MM.1S (cell line): Measurements from ENCODE around the gene WDR41.

Source experiments
- EZH2 ChIP-seq: fragments of 300-600 bp; sonication (generic); optimal IDR thresholded peaks from 2 replicates; pipeline ENCODE3; 2017; ENCODE audit warnings: low read depth, mild to moderate bottlenecking, antibody characterized with exemption, low read length, mixed read lengths
- EZH2phosphoT487 ChIP-seq: fragments of 300-600 bp; sonication (generic); IDR thresholded peaks from 2 replicates; pipeline ENCODE4 v1.6.1; 2018; ENCODE audit warnings: antibody characterized with exemption, low read length
- TF ChIP-seq, protein P1 (sequence below): fragments of 300-600 bp; sonication (generic); IDR thresholded peaks from 2 replicates; pipeline ENCODE4 v1.5.1; 2016; ENCODE audit warnings: antibody characterized with exemption, low read length, mixed read lengths

DNA sequence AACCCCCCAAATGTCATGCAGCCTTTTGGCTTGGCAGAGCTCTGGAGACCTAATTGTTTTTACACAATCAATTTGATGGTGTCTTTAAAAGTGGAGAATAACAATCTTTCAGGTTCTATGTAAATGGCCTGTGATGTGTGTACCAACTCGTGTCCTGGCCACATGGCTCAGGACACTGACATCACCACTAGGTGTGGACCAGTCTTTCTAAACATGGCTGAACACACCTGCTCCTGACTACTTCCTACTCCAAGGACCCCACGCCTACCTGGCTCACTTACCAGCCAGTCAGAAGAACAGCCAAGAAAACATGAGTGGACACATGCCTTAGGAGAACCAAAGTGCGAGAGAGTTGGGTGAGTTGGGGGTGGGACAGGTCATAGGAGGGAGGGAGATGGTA, 71.2 kb downstream of the WDR41 start:
- TF ChIP-seq, protein P1, sequence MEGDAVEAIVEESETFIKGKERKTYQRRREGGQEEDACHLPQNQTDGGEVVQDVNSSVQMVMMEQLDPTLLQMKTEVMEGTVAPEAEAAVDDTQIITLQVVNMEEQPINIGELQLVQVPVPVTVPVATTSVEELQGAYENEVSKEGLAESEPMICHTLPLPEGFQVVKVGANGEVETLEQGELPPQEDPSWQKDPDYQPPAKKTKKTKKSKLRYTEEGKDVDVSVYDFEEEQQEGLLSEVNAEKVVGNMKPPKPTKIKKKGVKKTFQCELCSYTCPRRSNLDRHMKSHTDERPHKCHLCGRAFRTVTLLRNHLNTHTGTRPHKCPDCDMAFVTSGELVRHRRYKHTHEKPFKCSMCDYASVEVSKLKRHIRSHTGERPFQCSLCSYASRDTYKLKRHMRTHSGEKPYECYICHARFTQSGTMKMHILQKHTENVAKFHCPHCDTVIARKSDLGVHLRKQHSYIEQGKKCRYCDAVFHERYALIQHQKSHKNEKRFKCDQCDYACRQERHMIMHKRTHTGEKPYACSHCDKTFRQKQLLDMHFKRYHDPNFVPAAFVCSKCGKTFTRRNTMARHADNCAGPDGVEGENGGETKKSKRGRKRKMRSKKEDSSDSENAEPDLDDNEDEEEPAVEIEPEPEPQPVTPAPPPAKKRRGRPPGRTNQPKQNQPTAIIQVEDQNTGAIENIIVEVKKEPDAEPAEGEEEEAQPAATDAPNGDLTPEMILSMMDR, result no peak
- TF ChIP-seq EZH2 (no peak), EZH2phosphoT487 (no peak)
